Measurements from ENCODE around the gene KLK15. TPM values are rescaled to one million over a fixed set of nuclear protein-coding genes. Genes with fewer than 3 reads are reported as not detected.

Gene KLK15
- total and polyA plus RNA-seq, 2 of the 8 experiments (the other 6 are each of a cell fraction or from before 2014, with no cell fraction given): not detected

DNA sequence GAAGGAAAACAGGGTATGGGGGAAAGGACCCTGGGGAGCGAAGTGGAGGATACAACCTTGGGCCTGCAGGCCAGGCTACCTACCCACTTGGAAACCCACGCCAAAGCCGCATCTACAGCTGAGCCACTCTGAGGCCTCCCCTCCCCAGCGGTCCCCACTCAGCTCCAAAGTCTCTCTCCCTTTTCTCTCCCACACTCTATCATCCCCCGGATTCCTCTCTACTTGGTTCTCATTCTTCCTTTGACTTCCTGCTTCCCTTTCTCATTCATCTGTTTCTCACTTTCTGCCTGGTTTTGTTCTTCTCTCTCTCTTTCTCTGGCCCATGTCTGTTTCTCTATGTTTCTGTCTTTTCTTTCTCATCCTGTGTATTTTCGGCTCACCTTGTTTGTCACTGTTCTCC is 24.0 kb upstream of the KLK15 start:
- no peaks in the 10 kb centered on the region for H3K79me1 ChIP-seq (ENCODE audit: low read depth, low read length)
- 0 out of 2 replicates have a peak overlapping the region, but pooled peaks have one; percentile 72 for H2BK12ac ChIP-seq (ENCODE audit: low read depth, low read length)
- no peak overlapping the region for H2BK120ac ChIP-seq (replicated peaks; ENCODE audit: low read depth, low read length)
- no peak for FAIRE-seq
- H3K9me3 ChIP-seq (ENCODE audit: insufficient read depth in 2 of 2, low read depth in 1 of 2, low read length in 1 of 2): peaks cover 0 to 4% of the 10 kb centered on the region in 2 experiments; a peak in 2 of 4 replicates
- no peak overlapping the region for H2BK20ac ChIP-seq (ENCODE audit: low read length)
- POLR2A ChIA-PET (ENCODE audit: partially characterized antibody): interaction anchor here (4.9 kb wide), 1 partner anchor 53 kb away, joined by 31 read pairs; no protein-coding TSS in a partner anchor
- H4K20me1 ChIP-seq (replicated peaks in 1 of 2; ENCODE audit: control insufficient read depth in 1 of 2, insufficient read depth in 2 of 2, low read length in 2 of 2): no peaks in the 10 kb centered on the region
- no peak overlapping the region for H4K5ac ChIP-seq (ENCODE audit: insufficient read length, low read depth, low read length)
- 0 out of 2 replicates have a peak overlapping the region, but pooled peaks have one; percentile 62 for H2AFZ ChIP-seq (ENCODE audit: low read length)
- whole genome bisulfite sequencing, 2 experiments (ENCODE audit: extremely low coverage in 1 of 2, insufficient coverage in 1 of 2, insufficient read length in 1 of 2, insufficient replicate concordance in 2 of 2, low coverage in 1 of 2, low lambda C conversion rate in 2 of 2, missing lambda C conversion rate in 1 of 2): 75% methylated on average over 6 of the region's 6 CpGs; no CpG with 5 or more reads in 1 of the 2 experiments
- CTCF ChIA-PET (ENCODE audit: partially characterized antibody): no interaction called here
- H4K91ac ChIP-seq (replicated peaks; ENCODE audit: insufficient read length, low read length): no peak overlapping the region
- no peaks in the 10 kb centered on the region for H3K27me3 ChIP-seq (replicated peaks in 1 of 4; ENCODE audit: control insufficient read depth in 3 of 4, extremely low read depth in 1 of 4, insufficient read depth in 3 of 4, low read length in 3 of 4)
- H3K4ac ChIP-seq (replicated peaks; ENCODE audit: insufficient read length, low read depth, low read length): no peak overlapping the region
- no peak overlapping the region for H2BK5ac ChIP-seq (ENCODE audit: low read depth, low read length)
- no peak overlapping the region for H3K14ac ChIP-seq (ENCODE audit: insufficient read length)
- no peak overlapping the region for H2AK5ac ChIP-seq (ENCODE audit: low read depth, low read length)
- H3K18ac ChIP-seq (ENCODE audit: extremely low read depth, low read length): no peak overlapping the region; the same call in 1 of the 2 replicates
- H3K4me1 ChIP-seq (replicated peaks in 1 of 4; ENCODE audit: control insufficient read depth in 3 of 4, insufficient read depth in 4 of 4, low read length in 3 of 4): peaks cover 0 to 14% (median 6%) of the 10 kb centered on the region in 4 experiments; a peak in 5 of 7 replicates
- no peaks in the 10 kb centered on the region for H3K79me2 ChIP-seq (ENCODE audit: control insufficient read depth in 1 of 2, insufficient read depth in 2 of 2, low read length in 2 of 2)
- no peak overlapping the region for H3K56ac ChIP-seq (replicated peaks; ENCODE audit: insufficient read length, low read depth, low read length)
- no peak overlapping the region for H2BK15ac ChIP-seq (ENCODE audit: low read length)
- no peaks in the 10 kb centered on the region for H3K36me3 ChIP-seq (ENCODE audit: control insufficient read depth in 2 of 4, insufficient read depth in 4 of 4, low read length in 3 of 4)
- no peaks in the 10 kb centered on the region for H3K23me2 ChIP-seq (ENCODE audit: low read depth, low read length)
- no peak overlapping the region for H3K27ac ChIP-seq (ENCODE audit: low read depth, low read length)
- DNase-seq (ENCODE audit: low read depth in 1 of 2, low spot score in 2 of 2): no peak
- no peak overlapping the region for H4K8ac ChIP-seq (ENCODE audit: extremely low read depth, insufficient read depth, low read length)
- H3K4me3 ChIP-seq (ENCODE audit: extremely low read depth in 1 of 4, insufficient read depth in 2 of 4, low read depth in 3 of 4, low read length in 4 of 4): no peak overlapping the region
- H3K23ac ChIP-seq (ENCODE audit: insufficient read length): no peak overlapping the region
- H3K4me2 ChIP-seq (ENCODE audit: insufficient read depth in 1 of 2, low read depth in 2 of 2, low read length in 2 of 2): no peak overlapping the region; a peak in 1 of 4 replicates
- H3K9ac ChIP-seq (replicated peaks in 1 of 4; ENCODE audit: extremely low read depth in 1 of 4, low read depth in 3 of 4, low read length in 3 of 4): no peak overlapping the region
- TF ChIP-seq, protein P1, sequence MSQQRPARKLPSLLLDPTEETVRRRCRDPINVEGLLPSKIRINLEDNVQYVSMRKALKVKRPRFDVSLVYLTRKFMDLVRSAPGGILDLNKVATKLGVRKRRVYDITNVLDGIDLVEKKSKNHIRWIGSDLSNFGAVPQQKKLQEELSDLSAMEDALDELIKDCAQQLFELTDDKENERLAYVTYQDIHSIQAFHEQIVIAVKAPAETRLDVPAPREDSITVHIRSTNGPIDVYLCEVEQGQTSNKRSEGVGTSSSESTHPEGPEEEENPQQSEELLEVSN (IDR thresholded peaks at IDR 0.05): no peak
- no peak for TF ChIP-seq HDAC2 (IDR thresholded peaks at IDR 0.05; ENCODE audit: borderline replicate concordance in 1 of 2, low read depth in 2 of 2, low read length in 2 of 2)
- TF ChIP-seq SIN3A (conservative IDR thresholded peaks at IDR 0.05 in 1 of 2, IDR thresholded peaks at IDR 0.05 in 1 of 2; ENCODE audit: low read depth in 1 of 2, low read length in 2 of 2): no peak
- no peak for TF ChIP-seq CTBP2 (IDR thresholded peaks at IDR 0.05; ENCODE audit: borderline replicate concordance, insufficient read depth, insufficient read length, low read length)
- no peak for TF ChIP-seq SAP30 (IDR thresholded peaks at IDR 0.05; ENCODE audit: insufficient read depth, insufficient replicate concordance, low read length)
- no peak for TF ChIP-seq PHF8 (conservative IDR thresholded peaks at IDR 0.05; ENCODE audit: low read depth, low read length)
- no peak for TF ChIP-seq EGR1 (IDR thresholded peaks at IDR 0.05; ENCODE audit: borderline replicate concordance, low read depth, low read length)
- TF ChIP-seq TCF12 (IDR thresholded peaks at IDR 0.05; ENCODE audit: low read depth, low read length): no peak
- TF ChIP-seq EZH2 (IDR thresholded peaks at IDR 0.05; ENCODE audit: low read depth, low read length, severe bottlenecking): no peak
- TF ChIP-seq, protein P2, sequence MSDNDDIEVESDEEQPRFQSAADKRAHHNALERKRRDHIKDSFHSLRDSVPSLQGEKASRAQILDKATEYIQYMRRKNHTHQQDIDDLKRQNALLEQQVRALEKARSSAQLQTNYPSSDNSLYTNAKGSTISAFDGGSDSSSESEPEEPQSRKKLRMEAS (IDR thresholded peaks at IDR 0.05): no peak
- no peak for TF ChIP-seq ASH2L (IDR thresholded peaks at IDR 0.05; ENCODE audit: low read length)
- TF ChIP-seq JUND (IDR thresholded peaks at IDR 0.05; ENCODE audit: low read length): no peak

All from H1 (cell line).